Measurements from ENCODE around the gene PNKD.
A peak's percentile ranks its signal among the peaks of the same experiment; 100 is the strongest.
"Not testable (repeated sequence)": the region's sequence is repeated elsewhere in the genome, so short reads cannot be mapped to it uniquely, and the experiment has no call there.

The PNKD gene

GRCh38 chr2:218271865-218272530 lies 1.7 kb downstream of the PNKD start:
- no peak for TF ChIP-seq CTCF (conservative IDR thresholded peaks at IDR 0.05; ENCODE audit: control insufficient read depth, insufficient read depth, low read depth, low read length)
- H3K4me3 ChIP-seq (ENCODE audit: control insufficient read depth, low read depth, low read length): peak overlapping the region; percentile 94
- no peak for DNase-seq (ENCODE audit: low read depth)

DNA sequence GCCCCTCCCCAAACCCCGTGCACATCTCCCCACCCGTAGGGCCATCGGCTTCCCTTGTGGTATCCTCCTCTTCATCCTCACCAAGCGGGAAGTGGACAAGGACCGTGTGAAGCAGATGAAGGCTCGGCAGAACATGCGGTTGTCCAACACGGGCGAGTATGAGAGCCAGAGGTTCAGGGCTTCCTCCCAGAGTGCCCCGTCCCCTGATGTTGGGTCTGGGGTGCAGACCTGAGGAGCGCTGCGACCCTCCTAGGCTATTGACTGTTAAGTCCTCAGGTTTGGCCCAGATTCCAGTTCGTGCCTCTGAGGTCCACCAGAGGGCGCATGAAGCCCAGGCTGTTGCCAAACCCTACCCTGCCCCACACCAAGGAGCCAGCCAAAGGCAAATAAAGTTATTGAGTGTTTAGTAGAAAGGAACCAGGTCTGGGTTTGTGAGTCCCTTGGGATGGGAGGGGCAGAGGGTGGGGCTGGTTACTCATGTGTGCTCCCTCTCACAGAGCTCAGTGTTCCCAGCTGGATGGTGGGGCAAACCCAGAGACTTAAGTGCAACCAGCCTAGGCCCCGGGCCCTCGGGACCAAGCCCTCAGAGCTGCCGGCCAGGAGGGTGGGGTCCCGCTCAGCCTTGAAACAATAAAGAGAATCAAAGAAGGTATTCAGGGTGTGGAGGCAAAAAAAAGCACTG lies 2.4 kb downstream of the PNKD start:
- H3K4me3 ChIP-seq (ENCODE audit: control insufficient read depth, low read depth, low read length): no peak overlapping the region
- TF ChIP-seq CTCF (conservative IDR thresholded peaks at IDR 0.05; ENCODE audit: control insufficient read depth, insufficient read depth, low read depth, low read length): peak; percentile 94
- DNase-seq (ENCODE audit: low read depth): peak; percentile 98

DNA sequence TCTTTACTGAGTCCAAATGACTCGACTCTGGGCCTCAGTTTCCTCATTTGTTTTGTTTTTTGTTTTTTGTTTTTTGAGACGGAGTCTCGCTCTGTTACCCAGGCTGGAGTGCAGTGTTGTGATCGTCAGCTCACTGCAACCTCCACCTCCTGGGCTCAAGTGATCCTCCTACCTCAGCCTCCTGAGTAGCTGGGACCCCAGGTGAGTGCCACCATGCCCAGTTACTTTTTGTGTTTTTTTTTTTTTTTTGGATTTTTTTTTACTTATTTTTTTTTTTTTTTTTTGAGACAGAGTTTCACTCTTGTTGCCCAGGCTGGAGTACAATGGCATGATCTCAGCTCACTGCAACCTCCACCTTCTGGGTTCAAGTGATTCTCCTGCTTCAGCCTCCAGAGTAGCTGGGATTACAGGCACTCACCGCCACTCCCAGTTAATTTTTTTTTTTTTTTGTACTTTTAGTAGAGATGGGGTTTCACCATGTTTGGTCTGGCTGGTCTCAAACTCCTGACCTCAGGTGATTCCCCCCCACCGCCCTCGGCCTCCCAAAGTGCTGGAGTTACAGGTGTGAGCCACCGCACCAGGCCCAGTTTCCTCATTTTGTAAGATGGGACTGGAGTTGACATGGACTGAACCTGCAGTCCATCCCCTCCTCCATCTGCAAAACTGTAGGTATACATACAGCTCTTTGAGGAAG lies 3.0 kb downstream of the PNKD start:
- not testable (repeated sequence) for H3K4me3 ChIP-seq (ENCODE audit: control insufficient read depth, low read depth, low read length); DNase-seq (ENCODE audit: low read depth)

GRCh38 chr2:218273908-218274249 lies 3.6 kb downstream of the PNKD start:
- no peak for DNase-seq (ENCODE audit: low read depth)
- no peak for TF ChIP-seq CTCF (conservative IDR thresholded peaks at IDR 0.05; ENCODE audit: control insufficient read depth, insufficient read depth, low read depth, low read length)
- H3K4me3 ChIP-seq (ENCODE audit: control insufficient read depth, low read depth, low read length): no peak overlapping the region

GRCh38 chr2:218274586-218274985 lies 4.3 kb downstream of the PNKD start:
- TF ChIP-seq CTCF (conservative IDR thresholded peaks at IDR 0.05; ENCODE audit: control insufficient read depth, insufficient read depth, low read depth, low read length): no peak
- no peak overlapping the region for H3K4me3 ChIP-seq (ENCODE audit: control insufficient read depth, low read depth, low read length)
- DNase-seq (ENCODE audit: low read depth): no peak

- no peak for TF ChIP-seq CTCF (conservative IDR thresholded peaks at IDR 0.05; ENCODE audit: control insufficient read depth, insufficient read depth, low read depth, low read length)
- DNase-seq (ENCODE audit: low read depth): no peak
- no peak overlapping the region for H3K4me3 ChIP-seq (ENCODE audit: control insufficient read depth, low read depth, low read length)
Measured at GRCh38 chr2:218275371-218276072, 5.2 kb downstream of the PNKD start.
